Skin epidermis (tissue), 12 donors: ENCODE results near the gene BAIAP2L1.

Source experiments
- H3K27ac ChIP-seq, 21 experiments: fragments of 200-600 bp; sonication (generic) in 11 of 21; one replicate each; pipeline ENCODE4 v1.5.0; 2020; ENCODE audit warnings: mild to moderate bottlenecking in 3 of 21, inconsistent platforms in 2 of 21, moderate library complexity in 2 of 21
- H3K4me3 ChIP-seq, 7 experiments: fragments of 200-600 bp; sonication (generic) in 2 of 7; one replicate each; pipeline ENCODE4 v1.5.0; 2020; ENCODE audit warnings: inconsistent platforms in 2 of 7, mild to moderate bottlenecking in 2 of 7, moderate library complexity in 1 of 7

BAIAP2L1 gene

DNA sequence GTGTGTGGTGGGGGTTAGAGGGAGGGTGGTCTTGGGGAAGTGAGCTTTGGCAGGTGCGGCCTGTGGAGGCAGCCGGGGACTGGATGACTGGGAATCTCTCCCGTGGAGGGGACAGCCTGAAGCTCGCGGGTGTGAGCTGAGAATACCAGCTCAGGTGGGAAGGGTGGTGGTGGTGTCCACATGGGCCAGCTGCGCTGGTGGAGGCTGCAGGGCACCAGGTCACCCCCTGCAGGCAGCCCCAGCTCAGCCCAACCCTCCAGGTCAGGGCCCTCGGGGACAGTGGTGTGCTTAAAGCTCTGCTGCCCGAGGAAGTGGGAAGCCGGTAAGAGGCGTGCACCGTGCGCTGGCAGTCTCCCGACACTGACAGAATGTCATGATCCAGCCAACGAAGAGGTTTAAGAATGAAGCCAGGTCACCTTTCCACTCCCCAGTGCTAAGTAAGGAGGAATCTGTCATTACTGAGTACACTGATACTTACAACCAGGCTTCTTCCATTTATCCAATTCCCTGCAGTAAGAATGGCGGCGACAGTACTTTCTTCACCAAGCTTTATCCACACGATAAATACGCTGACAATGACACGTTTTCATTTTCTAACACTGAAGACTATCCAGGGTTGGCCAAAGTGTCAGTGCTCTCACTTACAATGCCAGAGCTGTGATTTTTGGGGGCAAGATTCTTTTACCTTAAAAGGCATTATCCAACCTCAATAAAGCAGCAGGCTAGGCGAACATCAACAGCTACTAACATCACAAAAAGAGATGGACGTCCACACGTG, 99.0 kb downstream of the BAIAP2L1 start:
- Histone ChIP-seq H3K4me3 (no peak overlapping the region), H3K27ac (no peak overlapping the region)

DNA sequence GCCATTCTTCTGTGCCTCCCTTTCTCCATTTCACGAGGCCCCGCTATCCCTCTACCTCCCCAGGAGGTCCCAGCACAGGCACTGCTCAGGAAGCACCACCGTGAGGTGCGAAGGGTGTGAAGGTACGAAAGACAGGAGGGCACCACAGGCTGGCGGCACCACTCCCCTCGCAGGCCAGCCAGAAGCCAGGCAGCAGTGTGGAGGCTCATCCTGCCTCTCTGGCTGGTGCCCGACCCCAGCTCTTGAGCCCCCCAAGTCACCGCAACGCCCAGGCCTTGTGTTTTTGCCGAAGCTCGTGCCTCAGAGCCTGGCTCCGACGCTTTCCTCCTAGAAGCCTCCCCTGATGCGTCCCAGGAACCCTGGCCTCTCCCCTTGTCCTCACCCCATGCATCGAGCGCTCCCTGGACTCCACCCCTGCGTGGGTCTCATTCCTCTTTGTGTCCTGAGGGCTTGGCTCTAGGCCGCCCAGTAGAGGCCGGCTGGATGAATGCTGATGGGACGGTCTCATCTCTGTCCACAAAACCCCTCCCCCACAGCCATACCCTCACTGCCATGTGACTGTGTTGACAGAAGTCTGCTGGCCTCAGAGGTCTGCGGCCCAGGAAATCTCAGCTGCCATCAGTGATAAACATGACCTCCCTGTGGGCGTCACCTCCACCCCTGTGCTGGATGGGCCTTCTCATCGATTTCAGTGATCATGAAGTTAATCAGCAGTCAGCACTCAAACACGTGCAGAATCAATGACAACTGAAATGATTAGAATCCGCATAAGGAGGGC, 100.1 kb downstream of the BAIAP2L1 start:
- no peak overlapping the region for H3K27ac ChIP-seq
- no peak overlapping the region for H3K4me3 ChIP-seq

DNA sequence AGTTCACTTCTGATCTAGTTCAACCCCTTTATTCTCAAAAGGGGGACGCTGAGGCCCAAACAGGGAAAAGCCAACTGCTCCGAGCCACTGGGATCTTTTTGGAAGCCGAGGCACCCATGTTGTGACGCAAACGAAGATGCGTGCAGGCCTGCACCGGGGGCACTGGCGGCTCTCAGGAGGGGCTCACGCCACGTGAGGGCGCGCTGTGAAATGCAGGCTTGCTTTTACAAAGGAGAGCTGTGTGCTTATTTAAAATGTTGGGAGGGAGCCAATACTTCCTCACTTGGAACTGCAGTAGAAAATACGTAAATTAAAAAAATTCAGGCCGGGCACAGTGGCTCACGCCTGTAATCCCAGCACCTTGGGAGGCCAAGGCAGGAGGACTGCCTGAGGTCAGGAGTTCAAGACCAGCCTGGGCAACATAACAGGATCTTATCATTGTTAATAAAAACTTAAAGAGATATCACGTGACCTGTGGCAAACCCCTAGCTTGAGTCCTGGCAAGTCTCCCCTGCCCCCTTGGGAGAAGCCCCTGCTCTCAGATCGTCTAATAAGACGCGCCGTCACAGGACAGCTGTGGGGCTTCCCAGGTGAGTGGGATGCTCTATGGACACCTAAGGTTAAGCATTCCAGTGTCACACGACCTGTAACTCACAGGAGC, 103.1 kb downstream of the BAIAP2L1 start:
- Histone ChIP-seq H3K27ac (no peak overlapping the region), H3K4me3 (no peak overlapping the region)

DNA sequence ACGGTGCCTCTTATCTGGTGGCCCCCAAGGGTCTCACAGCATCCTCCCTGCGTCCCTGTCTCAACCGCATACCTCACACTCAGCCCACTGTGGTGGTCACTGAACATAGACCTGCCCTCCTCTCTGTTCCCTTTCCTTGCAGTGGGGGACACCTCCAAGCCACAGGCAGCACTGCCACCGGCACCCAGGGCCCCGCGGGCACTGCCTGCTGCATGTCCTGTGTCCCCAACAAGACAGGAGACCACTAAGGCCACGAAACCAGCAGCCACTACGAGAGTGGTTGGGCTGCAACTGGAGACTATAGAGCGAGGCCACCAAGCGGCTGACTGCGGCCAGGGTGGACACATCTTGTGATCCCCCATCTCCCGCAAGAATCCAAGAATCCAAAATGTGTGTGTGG, 104.1 kb downstream of the BAIAP2L1 start:
- Histone ChIP-seq H3K4me3 (no peak overlapping the region), H3K27ac (peak overlapping the region in 1 of 21 experiments; percentile 9)

DNA sequence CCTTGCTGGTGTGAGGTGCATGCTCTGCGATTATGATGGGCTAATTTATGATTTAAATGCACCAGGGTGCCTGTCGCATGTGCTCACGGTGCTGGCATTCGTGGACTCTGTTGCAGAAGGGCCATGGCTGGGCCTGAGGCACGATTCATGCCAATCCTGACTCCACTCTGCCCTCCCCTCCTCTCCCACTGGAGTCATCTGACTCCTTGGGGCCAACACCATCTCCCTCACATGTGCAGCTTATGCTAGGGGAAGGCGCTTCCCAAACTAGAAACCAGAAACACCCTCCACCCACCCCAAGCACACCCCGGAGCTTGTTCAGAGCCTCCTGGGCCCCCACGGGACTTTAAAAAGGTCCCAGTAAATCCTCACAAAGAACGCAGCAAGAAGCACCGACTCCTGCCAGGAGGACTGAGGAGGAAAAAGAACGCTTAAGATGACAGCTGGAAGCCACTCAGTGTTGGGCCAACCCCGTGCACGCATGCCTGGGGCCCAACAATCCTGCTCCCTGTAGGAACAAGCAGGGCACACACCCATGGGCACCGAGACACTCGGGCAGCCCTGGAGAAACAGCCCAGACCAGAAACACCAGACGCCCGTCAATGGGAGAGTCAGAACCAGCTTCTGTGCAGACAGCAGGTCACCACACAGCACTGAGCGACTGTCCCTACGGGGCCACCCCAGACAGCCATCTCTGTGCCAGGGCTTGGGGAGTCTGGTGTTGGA, 105.3 kb downstream of the BAIAP2L1 start:
- Histone ChIP-seq H3K4me3 (no peak overlapping the region), H3K27ac (peak overlapping the region in 7 of 21 experiments; percentile 7 to 49 (median 22))

DNA sequence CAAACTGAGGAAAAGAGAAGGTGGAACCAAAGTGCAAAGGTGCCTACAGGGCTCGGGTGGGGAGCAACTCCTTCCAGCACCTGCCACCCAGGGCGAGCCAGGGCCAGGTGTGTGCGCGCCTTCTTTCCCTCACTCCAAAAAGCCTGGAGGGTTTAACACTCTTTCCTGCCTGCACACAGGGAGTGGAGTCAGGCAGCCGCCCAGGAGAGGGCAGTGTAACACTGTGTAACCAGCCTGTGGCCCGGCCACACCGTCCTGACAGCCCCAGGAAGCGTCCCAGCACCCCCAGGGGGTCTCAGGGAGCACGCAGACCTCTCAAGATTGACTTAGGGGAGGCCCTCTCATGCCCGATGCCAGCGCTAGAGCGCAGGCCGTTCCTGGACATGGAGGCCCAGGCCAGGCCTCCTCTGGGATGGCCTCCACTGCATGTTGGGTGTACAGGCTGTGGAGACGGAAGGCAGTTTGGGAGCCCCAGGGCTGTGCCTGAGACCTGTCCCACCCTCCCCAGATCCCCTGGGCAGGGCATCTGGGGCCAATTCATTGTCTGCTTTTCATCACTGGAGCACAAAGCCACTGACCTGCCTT, 106.0 kb downstream of the BAIAP2L1 start:
- H3K27ac ChIP-seq: peak overlapping the region in 4 of 21 experiments; percentile 19 to 28 (median 22)

DNA sequence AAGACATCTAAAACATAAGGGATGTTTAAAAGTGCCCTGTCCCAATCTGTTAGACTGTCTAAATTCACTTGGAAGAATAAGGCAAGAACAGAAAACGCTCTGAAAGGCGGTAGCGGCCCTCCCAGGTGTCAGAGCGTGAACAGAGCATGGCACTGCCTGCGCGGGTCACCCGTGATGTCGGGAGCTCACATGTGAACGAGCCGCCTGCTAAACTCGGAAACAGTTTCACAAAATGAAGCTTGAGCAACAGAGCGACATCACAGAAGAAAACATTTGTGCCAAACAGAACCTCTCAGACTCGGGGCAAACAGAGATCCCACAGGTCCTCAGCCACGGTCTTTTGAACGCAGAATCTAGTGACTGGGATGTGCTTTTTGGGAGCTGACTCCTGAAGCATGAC, 106.6 kb downstream of the BAIAP2L1 start:
- H3K4me3 ChIP-seq: no peak overlapping the region
- peak overlapping the region in 1 of 21 experiments; percentile 5 for H3K27ac ChIP-seq

More for the DNA sequence above, 106.0 kb downstream of the BAIAP2L1 start:
- no peak overlapping the region for H3K4me3 ChIP-seq

DNA sequence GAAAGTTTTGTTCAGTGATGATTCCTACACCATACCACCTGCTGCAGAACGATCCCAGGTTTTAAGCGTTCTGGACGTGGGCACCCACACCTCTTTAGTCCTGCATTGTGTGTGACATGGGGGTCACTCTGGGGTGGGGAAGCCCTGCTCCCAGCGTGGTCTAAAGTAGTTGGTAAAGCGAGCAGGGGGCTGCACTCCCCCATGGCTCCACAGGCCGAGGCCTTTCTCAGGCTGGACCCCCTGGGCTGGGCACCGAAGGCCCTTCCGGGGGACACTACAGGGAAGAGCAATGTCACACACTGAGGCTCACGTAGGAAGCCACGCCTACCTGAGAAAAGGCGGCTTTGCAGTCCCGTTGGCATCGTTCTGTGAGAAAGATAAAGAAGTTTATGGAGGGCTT, 107.1 kb downstream of the BAIAP2L1 start:
- H3K27ac ChIP-seq: no peak overlapping the region
- no peak overlapping the region for H3K4me3 ChIP-seq

DNA sequence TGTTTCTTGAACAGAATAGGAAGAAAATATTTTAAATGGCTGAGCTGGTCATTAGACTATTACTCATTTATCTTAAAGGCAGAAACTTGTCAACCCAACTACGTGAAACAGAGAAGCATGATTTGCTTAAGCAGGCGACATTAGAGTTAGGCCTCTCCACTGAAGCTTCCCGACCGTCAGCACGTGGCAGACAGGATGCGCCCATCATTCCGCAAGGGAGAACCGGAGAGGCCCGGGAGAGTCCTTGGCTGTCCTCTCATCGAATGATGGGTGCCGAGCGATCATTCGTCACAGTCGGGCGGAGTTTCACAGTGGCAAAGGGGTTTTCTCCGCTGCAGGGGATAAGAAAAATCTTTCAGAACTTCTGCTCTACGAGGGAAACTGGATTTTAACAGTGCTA, 107.6 kb downstream of the BAIAP2L1 start:
- Histone ChIP-seq H3K4me3 (no peak overlapping the region), H3K27ac (no peak overlapping the region)

DNA sequence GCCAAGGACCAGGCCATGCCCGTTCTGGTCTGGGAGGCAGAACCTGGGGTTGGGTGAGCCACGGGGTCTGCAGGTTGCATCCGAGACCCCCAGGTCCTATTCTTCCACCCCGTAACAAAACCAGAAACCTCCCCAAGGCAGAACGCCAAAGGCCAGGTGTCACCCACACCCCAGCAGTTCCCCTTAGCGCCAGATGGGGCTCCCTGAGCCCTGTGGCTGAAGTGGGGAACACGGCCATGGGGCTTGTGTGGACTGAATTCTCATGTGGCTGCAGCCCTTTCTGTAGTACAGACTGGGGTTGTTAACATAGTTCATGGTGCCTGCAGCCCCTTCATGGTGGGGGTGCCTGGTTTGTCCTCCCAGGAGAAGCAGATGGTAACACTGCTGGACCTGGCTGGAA, 109.2 kb downstream of the BAIAP2L1 start:
- Histone ChIP-seq H3K4me3 (no peak overlapping the region), H3K27ac (no peak overlapping the region)

DNA sequence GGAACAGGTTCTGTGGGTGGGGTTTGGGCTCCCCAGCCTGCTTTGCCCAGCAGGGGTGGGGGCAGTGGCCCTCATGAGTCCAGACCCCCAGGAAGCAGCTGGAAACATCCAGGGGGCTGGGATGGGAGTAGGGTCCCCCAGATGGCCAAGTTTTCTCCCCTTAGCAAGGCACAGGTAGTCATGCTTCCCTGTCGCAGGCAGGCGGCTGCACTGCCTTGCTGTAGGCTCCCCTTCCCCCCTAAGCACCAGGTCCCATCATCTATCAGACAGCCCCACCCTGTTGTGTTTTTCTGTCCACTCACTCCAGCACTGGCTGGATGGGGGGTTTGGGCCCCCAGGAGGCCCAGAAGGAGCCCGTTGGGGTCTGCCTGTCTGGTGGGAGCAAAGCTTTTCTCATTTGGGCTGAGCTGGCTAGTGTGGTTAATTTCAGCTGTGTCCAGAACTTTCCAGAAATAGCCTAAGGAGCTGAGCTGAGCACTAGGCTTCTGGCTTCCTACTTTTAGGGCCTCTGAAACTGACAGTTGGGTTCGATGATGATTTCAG, 111.5 kb downstream of the BAIAP2L1 start:
- no peak overlapping the region for H3K27ac ChIP-seq
- no peak overlapping the region for H3K4me3 ChIP-seq

DNA sequence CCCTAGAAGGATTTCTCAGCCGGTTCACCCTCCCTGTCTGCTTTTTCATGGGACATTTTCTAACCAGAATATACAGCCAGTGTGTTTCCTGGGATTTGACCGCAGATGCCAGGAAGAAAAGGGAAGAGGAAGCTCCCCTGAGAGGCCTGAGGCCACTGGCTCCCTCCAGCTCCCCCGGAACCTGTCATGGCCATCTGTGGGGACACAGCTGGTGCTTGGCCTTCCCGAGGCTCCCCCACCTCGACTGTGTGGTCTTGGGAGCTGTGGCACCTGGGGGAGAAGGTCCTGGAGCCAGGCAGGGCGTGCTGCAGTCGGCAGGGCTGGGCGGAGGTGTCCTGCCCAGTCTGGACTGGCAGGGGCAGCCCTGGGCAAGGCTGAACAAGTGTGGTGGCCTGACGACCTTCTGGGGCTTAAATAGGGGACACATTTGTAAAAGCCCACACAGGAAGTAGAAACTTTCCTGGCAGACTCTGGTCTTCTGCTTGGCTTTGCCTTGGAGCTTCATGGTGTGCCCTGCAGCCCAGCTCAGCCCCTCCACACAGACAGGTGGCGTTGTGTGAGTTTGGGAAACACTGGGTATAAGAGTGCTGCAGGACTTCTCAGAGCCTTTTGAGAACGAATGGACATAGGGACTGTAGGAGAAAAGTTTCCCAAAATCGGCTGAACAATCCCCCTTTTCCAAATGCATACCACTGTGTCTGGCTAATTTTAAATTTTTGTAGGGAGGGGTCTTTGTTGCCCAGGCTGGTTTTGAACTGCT, 112.6 kb downstream of the BAIAP2L1 start:
- Histone ChIP-seq H3K4me3 (no peak overlapping the region), H3K27ac (peak overlapping the region in 13 of 21 experiments; percentile 4 to 99 (median 94))

DNA sequence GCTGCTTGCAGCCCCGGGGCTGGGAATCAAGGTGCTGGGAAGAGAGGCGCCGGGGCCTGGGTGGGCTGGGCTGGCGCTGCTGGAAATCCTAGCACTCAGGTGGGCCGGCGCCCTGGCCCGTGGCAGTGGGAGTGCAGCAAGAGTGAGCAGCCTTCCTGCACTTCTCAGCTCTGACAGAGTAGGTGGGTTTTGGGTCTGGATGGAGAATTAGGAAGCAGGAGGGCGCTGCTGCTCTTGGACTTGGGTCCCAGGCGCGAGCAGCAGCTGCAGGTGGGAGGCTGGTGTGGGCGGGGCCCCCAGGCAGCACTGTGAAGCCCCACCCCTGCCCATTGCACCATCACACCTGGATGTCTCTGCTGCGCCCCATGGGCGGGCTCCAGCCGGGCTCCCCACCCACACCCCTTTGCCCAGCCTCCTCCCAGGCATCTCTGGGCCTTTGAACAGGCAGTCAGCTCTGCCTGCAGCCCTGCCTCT, 113.4 kb downstream of the BAIAP2L1 start:
- Histone ChIP-seq H3K27ac (peak overlapping the region in 16 of 21 experiments; percentile 28 to 99 (median 97)), H3K4me3 (no peak overlapping the region)

DNA sequence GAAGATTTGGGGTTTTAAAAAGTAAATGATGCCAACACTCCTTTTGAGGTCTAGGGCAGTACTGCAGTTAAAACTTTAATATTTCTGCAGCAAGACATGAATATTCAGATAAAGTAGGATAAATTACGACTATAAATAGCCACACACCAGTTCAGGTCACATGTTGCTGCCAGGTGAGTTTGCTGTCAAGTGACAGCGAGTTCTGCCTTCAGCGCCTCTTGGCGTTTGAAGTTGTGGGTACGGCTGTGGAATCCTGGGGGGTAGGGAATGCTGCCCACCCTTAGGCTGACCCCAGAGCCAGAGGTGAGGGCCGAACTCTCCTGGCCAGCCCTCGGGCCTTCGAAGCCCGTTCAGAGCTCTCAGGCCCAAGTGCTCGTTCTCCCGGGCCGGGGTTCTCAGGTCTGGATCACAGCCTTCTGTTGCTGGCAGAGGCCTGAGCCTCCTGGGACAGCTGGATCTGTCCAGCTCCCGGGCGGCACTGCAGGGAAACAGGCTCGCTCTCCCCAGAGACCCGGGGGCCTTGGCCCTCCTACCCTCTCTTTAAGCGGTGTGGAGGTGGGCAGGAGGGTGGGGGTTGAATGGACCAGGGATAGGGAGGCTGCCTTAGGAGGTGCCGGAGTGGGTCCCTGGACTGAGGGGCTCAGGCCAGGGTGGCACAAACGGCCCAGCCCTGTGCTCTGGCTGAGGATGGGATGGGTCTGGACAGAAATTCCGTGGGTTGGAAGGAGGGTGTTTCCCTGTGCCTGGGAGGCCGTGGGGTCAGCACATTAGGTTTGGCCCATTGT, 114.0 kb downstream of the BAIAP2L1 start:
- Histone ChIP-seq H3K4me3 (peak overlapping the region in 1 of 7 experiments; percentile 89), H3K27ac (peak overlapping the region in 17 of 21 experiments; percentile 15 to 99 (median 97))

DNA sequence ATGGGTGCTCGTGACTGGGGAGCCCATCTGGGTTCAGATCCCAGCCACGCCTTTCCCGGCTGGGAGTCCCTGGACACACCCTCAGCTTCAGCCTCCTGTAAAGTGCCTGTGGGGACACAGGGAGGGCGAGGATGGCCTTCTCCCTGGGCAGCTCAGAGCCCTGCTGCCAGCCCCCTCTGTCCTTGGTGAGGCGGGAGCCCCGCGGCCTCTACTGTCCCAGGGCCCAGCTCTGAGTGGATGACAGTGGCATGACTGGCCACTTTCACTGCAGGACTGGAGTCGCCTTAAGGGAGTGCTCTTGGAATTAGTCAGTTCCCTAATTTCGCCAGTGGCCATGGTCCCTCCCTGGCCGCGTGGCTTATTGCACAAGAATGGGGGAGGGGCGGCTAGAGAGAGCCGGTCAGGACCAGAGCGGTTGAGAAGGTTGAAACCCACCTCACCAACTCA, 114.8 kb downstream of the BAIAP2L1 start:
- Histone ChIP-seq H3K4me3 (peak overlapping the region in 4 of 7 experiments; percentile 11 to 89 (median 42)), H3K27ac (peak overlapping the region in 19 of 21 experiments; percentile 15 to 99 (median 97))

DNA sequence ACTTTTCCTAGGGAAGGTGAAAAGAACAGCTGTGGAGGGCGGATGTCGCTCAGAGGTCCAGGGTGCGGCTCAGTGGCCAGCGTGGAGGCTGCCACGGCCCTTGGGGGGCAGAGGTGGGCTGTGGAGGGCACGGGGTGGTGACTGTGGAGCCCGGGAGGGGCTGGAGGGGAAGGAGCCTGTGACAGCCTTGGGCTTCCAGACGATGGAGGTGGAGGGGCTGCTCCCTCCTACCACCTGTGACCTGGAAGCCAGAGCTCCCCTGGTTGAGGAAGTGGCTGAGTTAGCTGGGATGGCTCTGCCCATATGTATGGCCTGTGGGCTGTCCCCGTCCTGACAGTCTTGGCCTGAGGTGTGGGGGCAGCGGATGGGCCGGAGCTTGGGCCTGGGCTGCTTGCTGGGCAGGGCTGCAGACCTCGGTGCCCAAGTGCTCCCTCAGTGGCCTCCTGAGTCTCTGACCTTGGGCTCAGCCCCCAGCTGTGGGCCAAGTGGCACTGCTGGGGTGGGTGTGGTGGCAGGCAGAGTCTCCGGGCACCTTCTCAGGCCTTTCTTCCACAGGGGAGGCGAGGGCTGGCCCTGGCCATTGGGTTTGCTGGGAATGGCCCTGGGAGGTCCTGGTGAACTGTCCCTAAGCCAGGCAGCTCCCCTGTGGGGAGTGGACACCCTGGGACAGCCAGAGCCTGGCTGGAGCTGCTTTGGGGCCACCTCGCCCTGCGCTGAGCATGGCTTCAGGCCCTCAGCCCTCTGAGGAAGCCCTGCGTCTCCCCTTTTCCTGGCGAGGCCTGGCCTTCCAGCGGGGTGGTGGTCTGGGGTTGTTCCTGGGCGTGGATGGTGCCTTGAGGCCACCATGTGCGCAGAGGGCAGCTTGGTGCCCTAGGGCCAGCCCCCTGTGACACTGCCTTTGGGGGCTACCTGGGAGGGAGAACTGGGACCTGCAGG, 115.5 kb downstream of the BAIAP2L1 start:
- H3K27ac ChIP-seq: peak overlapping the region; percentile 3 to 99 (median 97)

More for the DNA sequence above, 115.5 kb downstream of the BAIAP2L1 start:
- H3K4me3 ChIP-seq: peak overlapping the region; percentile 4 to 98 (median 81)
